Mammary epithelial cell (primary cell): ENCODE results near the gene MMP2.

Experiments used
- EZH2 ChIP-seq: IDR thresholded peaks from 2 replicates; pipeline ENCODE4 v1.6.1; 2012; ENCODE audit warnings: low read length, inconsistent platforms, borderline replicate concordance
- TF ChIP-seq, protein P1 (sequence below), 2 donors: IDR thresholded peaks in 1 of 2; conservative IDR thresholded peaks in 1 of 2; 2 replicates each; pipeline ENCODE4 v1.5.1; 2011 to 2012; ENCODE audit warnings: inconsistent platforms in 2 of 2, low read length in 2 of 2, mild to moderate bottlenecking in 2 of 2, control low read depth in 1 of 2, low read depth in 1 of 2; ENCODE audit not compliant: insufficient read depth in 1 of 2; ENCODE audit errors: extremely low read depth in 1 of 2

GRCh38 chr16:55542459-55543082 lies 63.6 kb downstream of the MMP2 start:
- TF ChIP-seq EZH2: no peak
- TF ChIP-seq, protein P1, sequence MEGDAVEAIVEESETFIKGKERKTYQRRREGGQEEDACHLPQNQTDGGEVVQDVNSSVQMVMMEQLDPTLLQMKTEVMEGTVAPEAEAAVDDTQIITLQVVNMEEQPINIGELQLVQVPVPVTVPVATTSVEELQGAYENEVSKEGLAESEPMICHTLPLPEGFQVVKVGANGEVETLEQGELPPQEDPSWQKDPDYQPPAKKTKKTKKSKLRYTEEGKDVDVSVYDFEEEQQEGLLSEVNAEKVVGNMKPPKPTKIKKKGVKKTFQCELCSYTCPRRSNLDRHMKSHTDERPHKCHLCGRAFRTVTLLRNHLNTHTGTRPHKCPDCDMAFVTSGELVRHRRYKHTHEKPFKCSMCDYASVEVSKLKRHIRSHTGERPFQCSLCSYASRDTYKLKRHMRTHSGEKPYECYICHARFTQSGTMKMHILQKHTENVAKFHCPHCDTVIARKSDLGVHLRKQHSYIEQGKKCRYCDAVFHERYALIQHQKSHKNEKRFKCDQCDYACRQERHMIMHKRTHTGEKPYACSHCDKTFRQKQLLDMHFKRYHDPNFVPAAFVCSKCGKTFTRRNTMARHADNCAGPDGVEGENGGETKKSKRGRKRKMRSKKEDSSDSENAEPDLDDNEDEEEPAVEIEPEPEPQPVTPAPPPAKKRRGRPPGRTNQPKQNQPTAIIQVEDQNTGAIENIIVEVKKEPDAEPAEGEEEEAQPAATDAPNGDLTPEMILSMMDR (conservative IDR thresholded peaks at IDR 0.05 in 1 of 2, IDR thresholded peaks at IDR 0.05 in 1 of 2; ENCODE audit: extremely low read depth in 1 of 2, insufficient read depth in 1 of 2, low read depth in 1 of 2, low read length in 2 of 2): no peak
